ENCODE measurements around the gene CLIC3.

CLIC3 gene

GRCh38 chr9:136990242-136990911 is 6.0 kb downstream of the CLIC3 start:
- in situ Hi-C loops (cut with HindIII; ENCODE audit: low pct_ligation_motif_present, low pct_unique_long_range_greater_than_20kb, low sequenced_read_pairs) = no loop called here
- DNase-seq = no peak

- in situ Hi-C loops (cut with HindIII; ENCODE audit: low pct_ligation_motif_present, low pct_unique_long_range_greater_than_20kb, low sequenced_read_pairs) = no loop called here
- no peak for DNase-seq
Measured at GRCh38 chr9:136988872-136989271, 7.5 kb downstream of the CLIC3 start.

- in situ Hi-C loops (cut with HindIII; ENCODE audit: low pct_ligation_motif_present, low pct_unique_long_range_greater_than_20kb, low sequenced_read_pairs) = no loop called here
Measured at GRCh38 chr9:136985853-136986252, 10.5 kb downstream of the CLIC3 start.

GRCh38 chr9:136985027-136985602 is 11.3 kb downstream of the CLIC3 start:
- no peak for DNase-seq
- in situ Hi-C loops (cut with HindIII; ENCODE audit: low pct_ligation_motif_present, low pct_unique_long_range_greater_than_20kb, low sequenced_read_pairs) = no loop called here

More at GRCh38 chr9:136985853-136986252, 10.5 kb downstream of the CLIC3 start:
- DNase-seq = no peak

- in situ Hi-C loops (cut with HindIII; ENCODE audit: low pct_ligation_motif_present, low pct_unique_long_range_greater_than_20kb, low sequenced_read_pairs) = no loop called here
- no peak for DNase-seq
Measured at GRCh38 chr9:136984464-136985026, 11.8 kb downstream of the CLIC3 start.

- in situ Hi-C loops (cut with HindIII; ENCODE audit: low pct_ligation_motif_present, low pct_unique_long_range_greater_than_20kb, low sequenced_read_pairs) = no loop called here
- DNase-seq = no peak
Measured at GRCh38 chr9:136983656-136984314, 12.6 kb downstream of the CLIC3 start.

- in situ Hi-C loops (cut with HindIII; ENCODE audit: low pct_ligation_motif_present, low pct_unique_long_range_greater_than_20kb, low sequenced_read_pairs) = no loop called here
- DNase-seq = no peak
Measured at GRCh38 chr9:136983167-136983566, 13.2 kb downstream of the CLIC3 start.

GRCh38 chr9:136982232-136983051 is 13.9 kb downstream of the CLIC3 start, which contains the start of gene LCNL1:
Gene LCNL1, plus strand, starts transcription at chr9:136982993. Its CDS starts 594 bp downstream, at chr9:136983587.
- no peak for DNase-seq
- in situ Hi-C loops (cut with HindIII; ENCODE audit: low pct_ligation_motif_present, low pct_unique_long_range_greater_than_20kb, low sequenced_read_pairs) = no loop called here

GRCh38 chr9:136981588-136982231 is 14.7 kb downstream of the CLIC3 start:
- no peak for DNase-seq
- in situ Hi-C loops (cut with HindIII; ENCODE audit: low pct_ligation_motif_present, low pct_unique_long_range_greater_than_20kb, low sequenced_read_pairs) = no loop called here

- in situ Hi-C loops (cut with HindIII; ENCODE audit: low pct_ligation_motif_present, low pct_unique_long_range_greater_than_20kb, low sequenced_read_pairs) = no loop called here
Measured at GRCh38 chr9:136980669-136981478, 15.5 kb downstream of the CLIC3 start.

GRCh38 chr9:136979769-136980587 is 16.4 kb downstream of the CLIC3 start:
- DNase-seq = no peak
- in situ Hi-C loops (cut with HindIII; ENCODE audit: low pct_ligation_motif_present, low pct_unique_long_range_greater_than_20kb, low sequenced_read_pairs) = no loop called here

More at GRCh38 chr9:136980669-136981478, 15.5 kb downstream of the CLIC3 start:
- no peak for DNase-seq

GRCh38 chr9:136978865-136979544 is 17.4 kb downstream of the CLIC3 start:
- in situ Hi-C loops (cut with HindIII; ENCODE audit: low pct_ligation_motif_present, low pct_unique_long_range_greater_than_20kb, low sequenced_read_pairs) = no loop called here
- no peak for DNase-seq

- peak; percentile 31 for DNase-seq
- in situ Hi-C loops (cut with HindIII; ENCODE audit: low pct_ligation_motif_present, low pct_unique_long_range_greater_than_20kb, low sequenced_read_pairs) = no loop called here
Measured at GRCh38 chr9:136978073-136978864, 18.1 kb downstream of the CLIC3 start.

GRCh38 chr9:136977649-136978072 is 18.7 kb downstream of the CLIC3 start:
- in situ Hi-C loops (cut with HindIII; ENCODE audit: low pct_ligation_motif_present, low pct_unique_long_range_greater_than_20kb, low sequenced_read_pairs) = no loop called here
- no peak for DNase-seq

GRCh38 chr9:136977223-136977622 is 19.1 kb downstream of the CLIC3 start, which contains the start of gene PTGDS:
Gene PTGDS, plus strand, starts transcription at chr9:136977504. Its CDS starts 75 bp downstream, at chr9:136977579.
- DNase-seq = no peak
- in situ Hi-C loops (cut with HindIII; ENCODE audit: low pct_ligation_motif_present, low pct_unique_long_range_greater_than_20kb, low sequenced_read_pairs) = no loop called here
